ENCODE data around the gene RFLNA.

RFLNA gene

GRCh38 chr12:124327362-124328043 is 32.6 kb downstream of the RFLNA start:
- DNase-seq (ENCODE audit: low read depth): no peak
- no peak for TF ChIP-seq POLR2A (IDR thresholded peaks at IDR 0.05; ENCODE audit: extremely low read depth, insufficient read length)
- TF ChIP-seq MAX (IDR thresholded peaks at IDR 0.05; ENCODE audit: low read depth, low read length): no peak
- no peak for TF ChIP-seq MYC (IDR thresholded peaks at IDR 0.05; ENCODE audit: low read depth, low read length)
- no peak for TF ChIP-seq CTCF (IDR thresholded peaks at IDR 0.05; ENCODE audit: low read depth, low read length)
- H3K4me3 ChIP-seq (ENCODE audit: low read depth, low read length): no peak overlapping the region

- no peak overlapping the region for H3K4me3 ChIP-seq (ENCODE audit: low read depth, low read length)
- TF ChIP-seq MAX (IDR thresholded peaks at IDR 0.05; ENCODE audit: low read depth, low read length) (no peak), MYC (IDR thresholded peaks at IDR 0.05; ENCODE audit: low read depth, low read length) (no peak), CTCF (IDR thresholded peaks at IDR 0.05; ENCODE audit: low read depth, low read length) (no peak), POLR2A (IDR thresholded peaks at IDR 0.05; ENCODE audit: extremely low read depth, insufficient read length) (no peak)
- DNase-seq (ENCODE audit: low read depth): no peak
Observed at GRCh38 chr12:124328116-124328515, 33.2 kb downstream of the RFLNA start.

GRCh38 chr12:124328636-124329035 is 33.7 kb downstream of the RFLNA start:
- no peak for DNase-seq (ENCODE audit: low read depth)
- H3K4me3 ChIP-seq (ENCODE audit: low read depth, low read length): no peak overlapping the region
- TF ChIP-seq CTCF (IDR thresholded peaks at IDR 0.05; ENCODE audit: low read depth, low read length) (no peak), MYC (IDR thresholded peaks at IDR 0.05; ENCODE audit: low read depth, low read length) (no peak), MAX (IDR thresholded peaks at IDR 0.05; ENCODE audit: low read depth, low read length) (no peak), POLR2A (IDR thresholded peaks at IDR 0.05; ENCODE audit: extremely low read depth, insufficient read length) (no peak)

GRCh38 chr12:124332058-124332672 is 37.3 kb downstream of the RFLNA start:
- no peak overlapping the region for H3K4me3 ChIP-seq (ENCODE audit: low read depth, low read length)
- TF ChIP-seq POLR2A (IDR thresholded peaks at IDR 0.05; ENCODE audit: extremely low read depth, insufficient read length) (no peak), CTCF (IDR thresholded peaks at IDR 0.05; ENCODE audit: low read depth, low read length) (peak; percentile 48)
- DNase-seq (ENCODE audit: low read depth): peak; percentile 37

- H3K4me3 ChIP-seq (ENCODE audit: low read depth, low read length): no peak overlapping the region
- TF ChIP-seq POLR2A (IDR thresholded peaks at IDR 0.05; ENCODE audit: extremely low read depth, insufficient read length) (no peak), MAX (IDR thresholded peaks at IDR 0.05; ENCODE audit: low read depth, low read length) (no peak), CTCF (IDR thresholded peaks at IDR 0.05; ENCODE audit: low read depth, low read length) (no peak), MYC (IDR thresholded peaks at IDR 0.05; ENCODE audit: low read depth, low read length) (no peak)
- DNase-seq (ENCODE audit: low read depth): no peak
Observed at GRCh38 chr12:124332900-124333299, 38.0 kb downstream of the RFLNA start.

All from NB4 (cell line).